Keratinocyte (primary cell): Measurements from ENCODE around the gene EYS.
"Not testable (repeated sequence)": the region's sequence is repeated elsewhere in the genome, so short reads cannot be mapped to it uniquely, and the experiment has no call there.

Experiments
- CTCF ChIP-seq, 3 experiments: IDR thresholded peaks in 1 of 3; conservative IDR thresholded peaks in 1 of 3; optimal IDR thresholded peaks in 1 of 3; 2 replicates in 2 of 3; 3 replicates in 1 of 3; pipeline versions ENCODE3 to v1.5.1; 2011; ENCODE audit warnings: low read length in 3 of 3, mild to moderate bottlenecking in 3 of 3, moderate library complexity in 2 of 3, control low read depth in 1 of 3, inconsistent platforms in 1 of 3; ENCODE audit not compliant: insufficient read depth in 2 of 3; ENCODE audit errors: extremely low read depth in 1 of 3
- EZH2 ChIP-seq: IDR thresholded peaks from one replicate; pipeline ENCODE4 v1.6.1; 2012; ENCODE audit warnings: inconsistent platforms, mild to moderate bottlenecking, low read length, moderate library complexity

- not testable (repeated sequence) for TF ChIP-seq CTCF (optimal IDR thresholded peaks at IDR 0.05 in 1 of 3, IDR thresholded peaks at IDR 0.05 in 1 of 3, conservative IDR thresholded peaks at IDR 0.05 in 1 of 3; ENCODE audit: extremely low read depth in 1 of 3, insufficient read depth in 2 of 3, low read length in 3 of 3); EZH2
These were observed 79.5 kb downstream of the EYS start for GRCh38 chr6:65627434-65627999.
